Astrocyte (in vitro differentiated cells and primary cell): ENCODE measurements around the gene OSBPL3. TPM values are rescaled to one million over a fixed set of nuclear protein-coding genes. Genes with fewer than 3 reads are reported as not detected.

ENCODE experiments used
- DNase-seq: peaks from one replicate; pipeline ENCODE4 v3.0.0-alpha.2; 2010; ENCODE audit warnings: low read depth
- FAIRE-seq: peaks from 2 replicates; lab custom pipeline; 2011; peaks lifted over from hg19 to GRCh38; lab: Jason Lieb, UNC
- H2AFZ ChIP-seq: 2 replicates; pipeline ENCODE4 v1.6.0; 2012; ENCODE audit warnings: low read depth, low read length, inconsistent platforms
- H3K27ac ChIP-seq: 2 replicates; pipeline ENCODE4 v1.5.1; 2011; ENCODE audit warnings: low read depth, low read length, inconsistent platforms
- H3K27me3 ChIP-seq: 2 replicates; pipeline ENCODE4 v1.6.0; 2011; ENCODE audit warnings: low read length, inconsistent platforms; ENCODE audit not compliant: insufficient read depth
- H3K36me3 ChIP-seq: 2 replicates; pipeline ENCODE4 v1.5.1; 2011; ENCODE audit warnings: low read length, inconsistent platforms; ENCODE audit not compliant: insufficient read depth
- H3K4me1 ChIP-seq: 2 replicates; pipeline ENCODE4 v1.5.1; 2011; ENCODE audit warnings: low read length, inconsistent platforms; ENCODE audit not compliant: insufficient read depth
- H3K4me2 ChIP-seq: 2 replicates; pipeline ENCODE4 v1.6.0; 2012; ENCODE audit warnings: low read length, inconsistent platforms
- H3K4me3 ChIP-seq: 2 replicates; pipeline ENCODE4 v1.5.1; 2011; ENCODE audit warnings: low read depth, mild to moderate bottlenecking, low read length, inconsistent platforms; ENCODE audit not compliant: insufficient read depth
- H3K79me2 ChIP-seq: 2 replicates; pipeline ENCODE4 v1.6.0; 2012; ENCODE audit warnings: mild to moderate bottlenecking, low read length, inconsistent platforms; ENCODE audit not compliant: insufficient read depth
- H3K9ac ChIP-seq: 2 replicates; pipeline ENCODE4 v1.6.0; 2012; ENCODE audit warnings: mild to moderate bottlenecking, low read length, inconsistent platforms
- H3K9me3 ChIP-seq: 2 replicates; pipeline ENCODE4 v1.5.1; 2012; ENCODE audit warnings: low read depth, mild to moderate bottlenecking, low read length, inconsistent platforms; ENCODE audit not compliant: insufficient read depth
- H4K20me1 ChIP-seq: 2 replicates; pipeline ENCODE4 v1.6.0; 2012; ENCODE audit warnings: low read length, inconsistent platforms; ENCODE audit not compliant: insufficient read depth
- H3K27ac Mint-ChIP-seq: one replicate; pipeline ENCODE4 v1.8.0; 2021; ENCODE audit warnings: mild to moderate bottlenecking, mixed read lengths; ENCODE audit not compliant: unreplicated experiment
- H3K27me3 Mint-ChIP-seq: one replicate; pipeline ENCODE4 v1.8.0; 2021; ENCODE audit warnings: low read depth, mixed read lengths; ENCODE audit not compliant: unreplicated experiment
- H3K36me3 Mint-ChIP-seq: one replicate; pipeline ENCODE4 v1.8.0; 2021; ENCODE audit warnings: low read depth, mixed read lengths; ENCODE audit not compliant: unreplicated experiment
- H3K4me1 Mint-ChIP-seq: one replicate; pipeline ENCODE4 v1.8.0; 2021; ENCODE audit warnings: low read depth, mixed read lengths; ENCODE audit not compliant: unreplicated experiment
- H3K4me3 Mint-ChIP-seq: one replicate; pipeline ENCODE4 v1.8.0; 2021; ENCODE audit warnings: mild to moderate bottlenecking, moderate library complexity, mixed read lengths; ENCODE audit not compliant: unreplicated experiment
- H3K9me3 Mint-ChIP-seq: one replicate; pipeline ENCODE4 v1.8.0; 2021; ENCODE audit warnings: mild to moderate bottlenecking, mixed read lengths; ENCODE audit not compliant: unreplicated experiment
- EZH2 ChIP-seq: IDR thresholded peaks from 2 replicates; pipeline ENCODE4 v1.6.1; 2012; ENCODE audit warnings: mild to moderate bottlenecking, low read length, inconsistent platforms; ENCODE audit not compliant: insufficient read depth
- total RNA-seq: library from RNA; stranded (reverse); gene quantifications from 2 replicates; pipeline ENCODE4 v1.2.1, GENCODE V29; 2021
- TF ChIP-seq, protein P1 (sequence below): IDR thresholded peaks from 2 replicates; pipeline ENCODE4 v1.5.1; 2011; ENCODE audit warnings: low read depth, mild to moderate bottlenecking, inconsistent platforms, low read length, moderate library complexity; ENCODE audit not compliant: insufficient read depth

Gene OSBPL3
- total RNA-seq, 1 donor from 2014 or later = 62.9 TPM

DNA sequence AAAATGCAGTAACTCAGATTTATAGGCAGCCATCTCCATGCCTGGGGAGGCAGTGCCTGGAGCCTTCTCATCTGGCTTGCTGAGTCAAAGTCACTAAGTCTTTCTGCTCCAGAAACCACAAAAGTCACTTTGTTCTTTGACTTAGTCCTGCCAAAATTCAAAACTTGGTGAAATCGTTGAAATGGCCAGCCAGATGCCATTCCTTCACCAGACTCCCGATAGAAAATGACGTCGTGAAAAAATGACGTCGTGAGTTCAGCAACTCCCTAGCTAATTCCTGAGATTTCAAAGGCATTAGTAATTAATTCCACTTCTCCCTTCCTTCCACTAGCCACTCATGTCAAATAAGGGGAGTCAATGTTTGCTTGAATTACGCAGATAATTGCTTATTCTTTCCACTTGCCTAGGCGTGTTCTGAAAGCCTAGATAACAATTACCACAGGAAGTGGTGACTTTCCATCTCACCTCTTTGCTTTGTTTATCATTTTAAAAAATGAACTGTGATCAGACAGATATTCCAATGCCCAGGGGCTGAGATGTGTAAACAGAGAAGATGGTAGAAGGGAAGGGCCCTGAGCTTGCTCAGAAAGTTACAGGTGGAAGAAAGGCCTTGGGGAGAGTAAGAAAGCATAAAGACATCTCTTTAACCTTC is 48.5 kb upstream of the OSBPL3 start:
- Histone ChIP-seq H3K4me2 (peak overlapping the region; percentile 44), H3K9ac (peak overlapping the region; percentile 51), H3K27ac (peak overlapping the region; percentile 71), H3K79me2 (no peaks in the 10 kb centered on the region), H3K9me3 (no peaks in the 10 kb centered on the region), H3K4me3 (no peak overlapping the region), H3K27me3 (no peaks in the 10 kb centered on the region), H4K20me1 (no peaks in the 10 kb centered on the region), H3K4me1 (peaks cover 51% of the 10 kb centered on the region), H3K36me3 (no peaks in the 10 kb centered on the region), H2AFZ (peak overlapping the region; percentile 39)
- no peaks in the 10 kb centered on the region for H3K27me3 Mint-ChIP-seq
- H3K4me3 Mint-ChIP-seq = no peak overlapping the region
- peaks cover 40% of the 10 kb centered on the region for H3K4me1 Mint-ChIP-seq
- no peaks in the 10 kb centered on the region for H3K9me3 Mint-ChIP-seq
- H3K36me3 Mint-ChIP-seq = no peaks in the 10 kb centered on the region
- peak overlapping the region; percentile 71 for H3K27ac Mint-ChIP-seq
- DNase-seq = peak; percentile 98
- FAIRE-seq = peak; percentile 89
- TF ChIP-seq, protein P1, sequence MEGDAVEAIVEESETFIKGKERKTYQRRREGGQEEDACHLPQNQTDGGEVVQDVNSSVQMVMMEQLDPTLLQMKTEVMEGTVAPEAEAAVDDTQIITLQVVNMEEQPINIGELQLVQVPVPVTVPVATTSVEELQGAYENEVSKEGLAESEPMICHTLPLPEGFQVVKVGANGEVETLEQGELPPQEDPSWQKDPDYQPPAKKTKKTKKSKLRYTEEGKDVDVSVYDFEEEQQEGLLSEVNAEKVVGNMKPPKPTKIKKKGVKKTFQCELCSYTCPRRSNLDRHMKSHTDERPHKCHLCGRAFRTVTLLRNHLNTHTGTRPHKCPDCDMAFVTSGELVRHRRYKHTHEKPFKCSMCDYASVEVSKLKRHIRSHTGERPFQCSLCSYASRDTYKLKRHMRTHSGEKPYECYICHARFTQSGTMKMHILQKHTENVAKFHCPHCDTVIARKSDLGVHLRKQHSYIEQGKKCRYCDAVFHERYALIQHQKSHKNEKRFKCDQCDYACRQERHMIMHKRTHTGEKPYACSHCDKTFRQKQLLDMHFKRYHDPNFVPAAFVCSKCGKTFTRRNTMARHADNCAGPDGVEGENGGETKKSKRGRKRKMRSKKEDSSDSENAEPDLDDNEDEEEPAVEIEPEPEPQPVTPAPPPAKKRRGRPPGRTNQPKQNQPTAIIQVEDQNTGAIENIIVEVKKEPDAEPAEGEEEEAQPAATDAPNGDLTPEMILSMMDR = no peak
- no peak for TF ChIP-seq EZH2

DNA sequence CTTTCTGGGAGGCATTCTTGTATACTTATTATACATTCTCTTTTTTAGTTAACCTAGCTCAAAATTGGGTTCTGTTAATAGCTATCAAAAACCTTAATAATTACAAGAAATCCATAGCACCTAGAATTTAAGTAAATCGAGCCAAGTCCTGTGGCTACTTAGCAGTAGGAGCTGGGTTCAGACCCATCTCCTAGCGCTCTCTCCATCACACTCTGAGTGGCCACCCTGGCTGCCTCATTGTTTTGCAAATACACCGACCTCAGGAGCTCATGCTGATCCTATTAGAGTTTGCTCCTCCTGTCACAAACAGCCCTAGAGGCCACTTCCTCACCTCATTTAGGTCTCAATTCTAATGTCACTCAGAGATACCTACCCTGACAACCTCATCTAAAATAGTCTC is 46.2 kb upstream of the OSBPL3 start:
- Mint-ChIP-seq H3K4me3 (no peak overlapping the region), H3K27ac (peak overlapping the region; percentile 96), H3K4me1 (peaks cover 25% of the 10 kb centered on the region), H3K36me3 (no peaks in the 10 kb centered on the region), H3K9me3 (no peaks in the 10 kb centered on the region), H3K27me3 (no peaks in the 10 kb centered on the region)
- Histone ChIP-seq H3K9me3 (no peaks in the 10 kb centered on the region), H3K4me3 (no peak overlapping the region), H3K4me2 (no peak overlapping the region), H4K20me1 (no peaks in the 10 kb centered on the region), H3K79me2 (no peaks in the 10 kb centered on the region), H3K4me1 (peaks cover 33% of the 10 kb centered on the region), H3K27ac (peak overlapping the region; percentile 67), H3K36me3 (no peaks in the 10 kb centered on the region), H2AFZ (no peak overlapping the region), H3K9ac (no peak overlapping the region), H3K27me3 (no peaks in the 10 kb centered on the region)
- no peak for FAIRE-seq
- DNase-seq = no peak
- TF ChIP-seq, protein P1 = no peak

DNA sequence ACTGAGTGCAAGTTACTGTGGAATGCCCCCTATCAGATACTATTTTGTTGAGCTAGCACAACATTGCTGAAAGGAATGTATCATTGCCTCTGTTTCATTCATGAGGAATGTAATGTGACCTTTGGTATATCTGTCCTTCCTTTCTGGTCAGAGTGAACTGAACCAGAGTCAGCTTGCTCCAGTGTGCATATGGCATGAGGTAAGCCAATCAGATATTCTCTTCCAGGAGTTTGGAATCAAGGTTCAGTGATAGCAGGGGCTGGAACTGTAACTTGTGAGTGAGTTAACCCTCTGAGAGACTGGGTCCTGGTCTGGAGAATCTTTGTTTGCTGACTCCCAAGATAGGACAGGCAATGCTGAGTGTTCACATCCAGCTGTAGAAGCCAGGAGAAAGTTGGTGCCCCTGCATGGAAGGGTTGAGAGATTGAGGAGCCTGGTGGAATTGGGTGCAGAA is 45.3 kb upstream of the OSBPL3 start:
- Mint-ChIP-seq H3K27me3 (no peaks in the 10 kb centered on the region), H3K4me1 (peaks cover 23% of the 10 kb centered on the region), H3K9me3 (no peaks in the 10 kb centered on the region), H3K36me3 (no peaks in the 10 kb centered on the region), H3K4me3 (peak overlapping the region; percentile 58), H3K27ac (peak overlapping the region; percentile 96)
- Histone ChIP-seq H3K79me2 (no peaks in the 10 kb centered on the region), H4K20me1 (no peaks in the 10 kb centered on the region), H3K27me3 (no peaks in the 10 kb centered on the region), H3K27ac (peak overlapping the region; percentile 67), H3K9me3 (no peaks in the 10 kb centered on the region), H3K4me1 (peaks cover 33% of the 10 kb centered on the region), H2AFZ (no peak overlapping the region), H3K9ac (peak overlapping the region; percentile 30), H3K4me2 (peak overlapping the region; percentile 66), H3K4me3 (peak overlapping the region; percentile 2), H3K36me3 (no peaks in the 10 kb centered on the region)
- no peak for TF ChIP-seq EZH2
- TF ChIP-seq, protein P1 = no peak
- FAIRE-seq (peak; percentile 99), DNase-seq (peak; percentile 93)
